PC-9 (cell line): Measurements from ENCODE around the gene TOX2. TPM values are rescaled to one million over a fixed set of nuclear protein-coding genes. Genes with fewer than 3 reads are reported as not detected.
A peak's percentile ranks its signal among the peaks of the same experiment; 100 is the strongest.

Source experiments
- BruUV-seq: library from RNA; stranded (reverse); fragments of 400-500 nt; replicated peaks from 2 replicates; lab custom pipeline; 2021; lab: Mats Ljungman, UMichigan
- CTCF ChIA-PET: fragments of 300-600 bp; sonication (Branson Sonifier 250); formaldehyde crosslinking; loops from one replicate; lab custom pipeline; 2022; ENCODE audit warnings: antibody characterized with exemption; lab: Charles Lee
- POLR2A ChIA-PET: fragments of 300-600 bp; sonication (Branson Sonifier 250); formaldehyde crosslinking; loops from one replicate; lab custom pipeline; 2022; ENCODE audit warnings: antibody characterized with exemption; ENCODE audit not compliant: unreplicated experiment; lab: Charles Lee
- DNase-seq, 2 experiments: peaks; one replicate each; pipeline versions ENCODE4 v3.0.0 to v3.0.0-alpha.2; 2015 to 2022; ENCODE audit warnings: mixed read lengths in 1 of 2
- H2AFZ ChIP-seq: fragments of 200-600 bp; sonication (generic); 2 replicates; pipeline ENCODE4 v1.8.1; 2017; ENCODE audit warnings: antibody characterized with exemption
- H3F3A ChIP-seq: fragments of 200-600 bp; sonication (generic); 2 replicates; pipeline ENCODE4 v1.8.1; 2017; ENCODE audit warnings: antibody characterized with exemption, mild to moderate bottlenecking, low read depth; ENCODE audit not compliant: insufficient read depth
- H3K27ac ChIP-seq: fragments of 200-600 bp; sonication (generic); 2 replicates; pipeline ENCODE4 v1.6.1; 2016; ENCODE audit warnings: mixed run types
- H3K27me3 ChIP-seq: fragments of 200-600 bp; sonication (generic); 2 replicates; pipeline ENCODE4 v1.6.1; 2016; ENCODE audit warnings: low read depth, mixed run types; ENCODE audit not compliant: insufficient read depth
- H3K36me3 ChIP-seq: fragments of 200-600 bp; sonication (generic); 2 replicates; pipeline ENCODE4 v1.6.1; 2016; ENCODE audit warnings: low read depth, mixed run types
- H3K4me1 ChIP-seq: fragments of 200-600 bp; sonication (generic); replicated peaks from 2 replicates; pipeline ENCODE4 v1.6.1; 2016; ENCODE audit warnings: mixed run types; ENCODE audit not compliant: insufficient read depth
- H3K4me2 ChIP-seq: fragments of 200-600 bp; sonication (generic); 2 replicates; pipeline ENCODE4 v1.6.1; 2017; ENCODE audit warnings: mixed run types
- H3K4me3 ChIP-seq: fragments of 200-600 bp; sonication (generic); 2 replicates; pipeline ENCODE4 v1.6.1; 2016; ENCODE audit warnings: mixed run types
- H3K79me2 ChIP-seq: fragments of 200-600 bp; sonication (generic); 2 replicates; pipeline ENCODE4 v1.6.1; 2017; ENCODE audit warnings: low read depth, mixed run types
- H3K9me2 ChIP-seq: fragments of 200-600 bp; sonication (generic); 2 replicates; pipeline ENCODE4 v1.8.1; 2017; ENCODE audit warnings: mild to moderate bottlenecking; ENCODE audit not compliant: insufficient read depth
- H3K9me3 ChIP-seq: fragments of 200-600 bp; sonication (generic); 2 replicates; pipeline ENCODE4 v1.8.1; 2016; ENCODE audit warnings: low read depth; ENCODE audit not compliant: insufficient read depth
- H4K20me1 ChIP-seq: fragments of 200-600 bp; sonication (generic); 2 replicates; pipeline ENCODE4 v1.8.1; 2017; ENCODE audit not compliant: insufficient read depth
- CTCF ChIP-seq: fragments of 200-600 bp; sonication (generic); conservative IDR thresholded peaks from 2 replicates; pipeline ENCODE4 v1.6.1; 2017; ENCODE audit warnings: mixed run types, antibody characterized with exemption, mild to moderate bottlenecking, moderate library complexity
- EZH2 ChIP-seq: fragments of 200-600 bp; sonication (generic); IDR thresholded peaks from 2 replicates; pipeline ENCODE4 v1.8.0; 2017; ENCODE audit warnings: antibody characterized with exemption, low read depth
- intact Hi-C: fragments of 100-400 bp; cut with micrococcal nuclease; formaldehyde crosslinking; loops from one replicate; pipeline ENCODE4 v1.10.0; 2022; ENCODE audit not compliant: unreplicated experiment
- total RNA-seq: library from RNA; stranded (reverse); gene quantifications from 2 replicates; pipeline ENCODE4 v1.2.3, GENCODE V29; 2021

TOX2 gene
- total RNA-seq, 1 experiment from 2014 or later = 30.1 TPM

- ChIA-PET CTCF (interaction anchor here (0.6 kb wide), 2 partner anchors 9 to 75 kb away, joined by 3 read pairs; no protein-coding TSS in a partner anchor), POLR2A (interaction anchor here (0.7 kb wide), 1 partner anchor 11 kb away, joined by 4 read pairs; no protein-coding TSS in a partner anchor)
- no peak overlapping the region for H3K4me2 ChIP-seq
- H3K4me1 ChIP-seq = 0 out of 2 replicates have a peak, but pooled peaks cover 3% of the 10 kb centered on the region
- TF ChIP-seq EZH2 (no peak), CTCF (no peak)
- no peaks in the 10 kb centered on the region for H4K20me1 ChIP-seq
- H3K4me3 ChIP-seq = no peak overlapping the region
- H3K9me3 ChIP-seq = no peaks in the 10 kb centered on the region
- BruUV-seq = no TSS peak
- peak; percentile 21 to 81 for DNase-seq
- peak overlapping the region; percentile 35 for H3K27ac ChIP-seq
- peaks cover 9% of the 10 kb centered on the region; the same call in 1 of the 2 replicates for H3K36me3 ChIP-seq
- peaks cover 25% of the 10 kb centered on the region; the same call in 1 of the 2 replicates for H3F3A ChIP-seq
- H3K27me3 ChIP-seq = no peaks in the 10 kb centered on the region
- intact Hi-C loops = no loop called here
- H3K9me2 ChIP-seq = no peaks in the 10 kb centered on the region
- H2AFZ ChIP-seq = no peak overlapping the region
- H3K79me2 ChIP-seq = peaks cover 4% of the 10 kb centered on the region; the same call in 1 of the 2 replicates
Measured at GRCh38 chr20:44008806-44009678, 94.4 kb downstream of the TOX2 start.

GRCh38 chr20:44009679-44009992 is 95.0 kb downstream of the TOX2 start:
- ChIA-PET POLR2A (interaction anchor here (0.6 kb wide), 1 partner anchor 165 kb away, joined by 3 read pairs; no protein-coding TSS in a partner anchor), CTCF (interaction anchor here (0.6 kb wide), 1 partner anchor 74 kb away, joined by 3 read pairs; no protein-coding TSS in a partner anchor)
- H3K4me3 ChIP-seq = no peak overlapping the region
- 0 out of 2 replicates have a peak, but pooled peaks cover 3% of the 10 kb centered on the region for H3K4me1 ChIP-seq
- H3K36me3 ChIP-seq = peaks cover 9% of the 10 kb centered on the region; the same call in 1 of the 2 replicates
- TF ChIP-seq EZH2 (no peak), CTCF (no peak)
- H4K20me1 ChIP-seq = no peaks in the 10 kb centered on the region
- peaks cover 7% of the 10 kb centered on the region; the same call in 1 of the 2 replicates for H3K79me2 ChIP-seq
- H3F3A ChIP-seq = peaks cover 23% of the 10 kb centered on the region; the same call in 1 of the 2 replicates
- H3K9me2 ChIP-seq = no peaks in the 10 kb centered on the region
- intact Hi-C loops = no loop called here
- H2AFZ ChIP-seq = no peak overlapping the region
- H3K27me3 ChIP-seq = no peaks in the 10 kb centered on the region
- H3K9me3 ChIP-seq = no peaks in the 10 kb centered on the region
- DNase-seq = no peak
- no peak overlapping the region for H3K27ac ChIP-seq
- no TSS peak for BruUV-seq
- H3K4me2 ChIP-seq = no peak overlapping the region

- no peak for TF ChIP-seq CTCF
- no peak for TF ChIP-seq EZH2
- no peaks in the 10 kb centered on the region for H3K9me2 ChIP-seq
- no peaks in the 10 kb centered on the region for H3K9me3 ChIP-seq
- no peaks in the 10 kb centered on the region for H3K27me3 ChIP-seq
- H3K79me2 ChIP-seq = peaks cover 10% of the 10 kb centered on the region; the same call in 1 of the 2 replicates
- H4K20me1 ChIP-seq = no peaks in the 10 kb centered on the region
- H3K36me3 ChIP-seq = peaks cover 9% of the 10 kb centered on the region; the same call in 1 of the 2 replicates
- intact Hi-C loops = loop anchor here (10.0 kb wide), 1 partner anchor 165 kb away; no protein-coding TSS in a partner anchor
- 0 out of 2 replicates have a peak, but pooled peaks cover 3% of the 10 kb centered on the region for H3K4me1 ChIP-seq
- H3K27ac ChIP-seq = no peak overlapping the region
- no peak for DNase-seq
- no peak overlapping the region for H2AFZ ChIP-seq
- H3F3A ChIP-seq = peaks cover 18% of the 10 kb centered on the region; the same call in 1 of the 2 replicates
- no peak overlapping the region for H3K4me3 ChIP-seq
- H3K4me2 ChIP-seq = no peak overlapping the region
- ChIA-PET CTCF (interaction anchor here (0.5 to 0.6 kb wide), 2 partner anchors 71 to 124 kb away, joined by 4 to 12 read pairs; no protein-coding TSS in a partner anchor), POLR2A (interaction anchor here (0.6 kb wide), 2 partner anchors 35 to 166 kb away, joined by 3 to 9 read pairs; no protein-coding TSS in a partner anchor)
- no TSS peak for BruUV-seq
Measured at GRCh38 chr20:44010162-44010704, 95.6 kb downstream of the TOX2 start.
